K562 (cell line): Measurements from ENCODE around the gene RUVBL2. TPM values are rescaled to one million over a fixed set of nuclear protein-coding genes. Genes with fewer than 3 reads are reported as not detected.

Experiments
- BCL6 ChIP-seq: fragments of 250-450 bp; sonication (Bioruptor Pico); IDR thresholded peaks from 2 replicates; pipeline ENCODE4 v1.4.0; 2020
- CREB1 ChIP-seq, 2 experiments: sonication (generic) in 1 of 2; formaldehyde crosslinking in 1 of 2; IDR thresholded peaks; 2 replicates each; pipeline versions ENCODE4 v1.6.1 to v1.8.0; 2012 to 2022; ENCODE audit warnings: inconsistent platforms in 1 of 2, mild to moderate bottlenecking in 1 of 2, missing genetic modification reagents in 1 of 2, moderate library complexity in 1 of 2
- CTCF ChIP-seq, 3 experiments: IDR thresholded peaks in 2 of 3; conservative IDR thresholded peaks in 1 of 3; 2 replicates each; pipeline ENCODE4 v1.5.1; 2011 to 2012; ENCODE audit warnings: low read length in 3 of 3, mild to moderate bottlenecking in 3 of 3, control low read depth in 2 of 3, improper control_type of control experiment in 1 of 3, inconsistent platforms in 1 of 3, low read depth in 1 of 3, mixed read lengths in 1 of 3, moderate library complexity in 1 of 3; ENCODE audit not compliant: insufficient read depth in 2 of 3
- FOXO4 ChIP-seq: fragments of 450-650 bp; formaldehyde crosslinking; IDR thresholded peaks from 2 replicates; pipeline ENCODE4 v1.4.0; 2020; ENCODE audit warnings: mild to moderate bottlenecking, moderate library complexity
- HNRNPH1 ChIP-seq: fragments of 200-400 bp; formaldehyde crosslinking; optimal IDR thresholded peaks from 2 replicates; pipeline ENCODE3; 2017; ENCODE audit warnings: low read depth, mild to moderate bottlenecking, low read length, moderate library complexity
- LCOR ChIP-seq: sonication (generic); formaldehyde crosslinking; IDR thresholded peaks from 2 replicates; pipeline ENCODE4 v1.8.0; 2022; ENCODE audit warnings: mild to moderate bottlenecking, missing genetic modification reagents
- SP1 ChIP-seq: sonication (generic); formaldehyde crosslinking; IDR thresholded peaks from 2 replicates; pipeline ENCODE4 v1.8.1; 2022; ENCODE audit warnings: mild to moderate bottlenecking, missing genetic modification reagents
- UBTF ChIP-seq, 2 experiments: IDR thresholded peaks; 2 replicates each; pipeline ENCODE4 v1.6.1; 2012; ENCODE audit warnings: improper control_type of control experiment in 2 of 2, low read depth in 2 of 2, low read length in 2 of 2, borderline replicate concordance in 1 of 2
- YY1 ChIP-seq, 3 experiments: IDR thresholded peaks; 2 replicates each; pipeline ENCODE4 v1.6.1; 2011; ENCODE audit warnings: low read length in 2 of 3, mild to moderate bottlenecking in 2 of 3, moderate library complexity in 2 of 3, borderline replicate concordance in 1 of 3, control low read depth in 1 of 3, low read depth in 1 of 3; ENCODE audit not compliant: insufficient read depth in 3 of 3, insufficient replicate concordance in 2 of 3, control insufficient read depth in 1 of 3, insufficient read length in 1 of 3; ENCODE audit errors: extremely low read depth in 1 of 3
- ZNF263 ChIP-seq: sonication (generic); formaldehyde crosslinking; IDR thresholded peaks from 2 replicates; pipeline ENCODE4 v1.8.0; 2022; ENCODE audit warnings: mild to moderate bottlenecking, missing genetic modification reagents, borderline replicate concordance
- ZNF316 ChIP-seq: fragments of 450-650 bp; IDR thresholded peaks from 2 replicates; pipeline ENCODE4 v1.6.1; 2016
- ZNF354B ChIP-seq: fragments of 250-450 bp; sonication (Bioruptor Pico); IDR thresholded peaks from 2 replicates; pipeline ENCODE4 v1.4.0; 2020
- ZNF407 ChIP-seq: fragments of 450-650 bp; IDR thresholded peaks from 2 replicates; pipeline ENCODE4 v1.6.1; 2016; ENCODE audit warnings: low read depth
- polyA plus RNA-seq, 8 experiments: library from polyadenylated mRNA; depleted of rRNA in 4 of 8; stranded (reverse) in 5 of 8; unstranded in 3 of 8; fragments of >200 nt; fragmentation: Nextera tagmentation in 2 of 8; fragmentation: Illumina TruSeq in 1 of 8; extraction: Ambion mirVana in 2 of 8; extraction: Trizol in 1 of 8; gene quantifications; 2 replicates each; pipeline versions ENCODE4 v1.2.1 to v1.2.3, GENCODE V29; 2011 to 2014; ENCODE audit warnings: inconsistent platforms in 1 of 8, missing spikeins in 1 of 8
- total RNA-seq, 7 experiments: library from RNA; depleted of rRNA in 6 of 7; stranded (reverse); fragments of >200 nt in 6 of 7; fragmentation: Illumina TruSeq in 2 of 7; extraction: Trizol in 2 of 7; gene quantifications; 2 replicates each; pipeline versions ENCODE4 v1.2.1 to v1.2.3, GENCODE V29; 2011 to 2021; ENCODE audit warnings: low replicate concordance in 1 of 7

Gene RUVBL2
- total and polyA plus RNA-seq, 9 of the 15 experiments (the other 6 are each of a cell fraction or from before 2014, with no cell fraction given) = 71.4 to 453 (median 237) TPM

- TF ChIP-seq ZNF407 (no peak), ZNF354B (CRISPR knock-in tag) (no peak), FOXO4 (CRISPR knock-in tag) (no peak), ZNF316 (no peak), CTCF (IDR thresholded peaks at IDR 0.05 in 2 of 3, conservative IDR thresholded peaks at IDR 0.05 in 1 of 3; ENCODE audit: insufficient read depth in 2 of 3, low read depth in 1 of 3, low read length in 3 of 3) (no peak), BCL6 (CRISPR knock-in tag) (0 out of 2 replicates have a peak, but pooled peaks have one; percentile 6), UBTF (IDR thresholded peaks at IDR 0.05; ENCODE audit: borderline replicate concordance in 1 of 2, low read depth in 2 of 2, low read length in 2 of 2) (no peak), LCOR (CRISPR knock-in tag) (no peak), HNRNPH1 (no peak), YY1 (IDR thresholded peaks at IDR 0.05; ENCODE audit: borderline replicate concordance in 1 of 3, control insufficient read depth in 1 of 3, extremely low read depth in 1 of 3, insufficient read depth in 3 of 3, insufficient read length in 1 of 3, insufficient replicate concordance in 2 of 3, low read depth in 1 of 3, low read length in 2 of 3) (peak in 1 of 3 experiments; percentile 61), ZNF263 (no peak), SP1 (no peak), CREB1 (IDR thresholded peaks at IDR 0.05) (no peak), CREB1 (CRISPR knock-in tag; IDR thresholded peaks at IDR 0.05) (no peak)
These were observed 43.5 kb upstream of the RUVBL2 start (continued) for GRCh38 chr19:48950159-48950558.
